Myocyte (in vitro differentiated cells): ENCODE data around the gene PPP1R37. TPM values are rescaled to one million over a fixed set of nuclear protein-coding genes. Genes with fewer than 3 reads are reported as not detected.

Source experiments
- DNase-seq: peaks from one replicate; pipeline ENCODE4 v3.0.0-alpha.2; 2012; ENCODE audit warnings: low read depth
- polyA plus RNA-seq: library from polyadenylated mRNA; unstranded; fragments of >200 nt; gene quantifications from one replicate; pipeline ENCODE4 v1.2.1, GENCODE V29; 2012; ENCODE audit warnings: missing spikeins
- total RNA-seq: library from RNA; depleted of rRNA; stranded (reverse); fragments of >200 nt; gene quantifications from 2 replicates; pipeline ENCODE4 v1.2.3, GENCODE V29; 2014

The PPP1R37 gene, protein sequence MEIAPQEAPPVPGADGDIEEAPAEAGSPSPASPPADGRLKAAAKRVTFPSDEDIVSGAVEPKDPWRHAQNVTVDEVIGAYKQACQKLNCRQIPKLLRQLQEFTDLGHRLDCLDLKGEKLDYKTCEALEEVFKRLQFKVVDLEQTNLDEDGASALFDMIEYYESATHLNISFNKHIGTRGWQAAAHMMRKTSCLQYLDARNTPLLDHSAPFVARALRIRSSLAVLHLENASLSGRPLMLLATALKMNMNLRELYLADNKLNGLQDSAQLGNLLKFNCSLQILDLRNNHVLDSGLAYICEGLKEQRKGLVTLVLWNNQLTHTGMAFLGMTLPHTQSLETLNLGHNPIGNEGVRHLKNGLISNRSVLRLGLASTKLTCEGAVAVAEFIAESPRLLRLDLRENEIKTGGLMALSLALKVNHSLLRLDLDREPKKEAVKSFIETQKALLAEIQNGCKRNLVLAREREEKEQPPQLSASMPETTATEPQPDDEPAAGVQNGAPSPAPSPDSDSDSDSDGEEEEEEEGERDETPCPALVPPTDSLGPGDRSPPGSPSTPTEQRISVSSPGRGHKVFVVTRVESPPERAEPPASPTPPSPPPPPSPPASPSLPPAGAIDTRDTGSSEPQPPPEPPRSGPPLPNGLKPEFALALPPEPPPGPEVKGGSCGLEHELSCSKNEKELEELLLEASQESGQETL
- 73.3 and 80.2 TPM in 2 replicates for total RNA-seq
- 31.6 TPM for polyA plus RNA-seq

GRCh38 chr19:45092747-45093678 is at the start of gene PPP1R37:
TSS of gene PPP1R37 (plus strand) at chr19:45093179. CDS start at chr19:45093326, 147 bp downstream.
- DNase-seq, result peak; percentile 99

DNA sequence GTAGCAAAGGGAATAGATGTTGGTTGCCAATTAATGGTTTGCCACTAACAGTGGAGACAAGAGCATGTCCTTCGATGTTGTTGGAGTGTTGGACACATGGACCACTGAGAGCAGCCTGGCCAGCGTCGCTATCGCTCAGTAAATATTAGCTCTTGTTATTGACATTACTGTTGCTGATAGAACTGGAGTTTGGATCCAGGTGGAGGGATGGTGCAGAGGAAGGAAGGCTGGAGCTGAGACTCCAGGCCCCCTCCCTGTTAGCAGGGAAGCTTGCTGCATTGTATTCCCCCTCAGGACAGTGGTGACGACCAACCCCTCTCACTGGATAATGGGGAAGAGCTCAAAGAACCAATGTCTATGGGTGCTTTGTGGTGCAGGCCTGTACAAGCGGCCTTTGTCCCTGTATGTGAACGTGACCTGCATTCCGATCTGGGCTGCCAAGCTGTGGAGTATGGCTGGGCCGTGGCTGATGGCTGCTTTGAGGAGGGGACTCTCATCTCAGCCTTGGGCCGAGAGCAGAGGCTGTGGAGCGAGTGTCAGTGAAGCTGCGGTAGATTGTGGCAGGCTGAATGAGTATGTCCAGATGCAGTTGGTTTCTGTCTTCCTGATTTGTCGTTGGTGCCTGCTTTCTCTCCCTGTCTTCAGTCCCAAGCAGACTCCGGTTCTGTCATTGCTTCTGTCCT is 47.2 kb upstream of the PPP1R37 start:
- DNase-seq, result no peak

GRCh38 chr19:45046355-45046754 is 46.6 kb upstream of the PPP1R37 start:
- no peak for DNase-seq

- no peak for DNase-seq
Measured at GRCh38 chr19:45047188-45047797, 45.7 kb upstream of the PPP1R37 start.

- no peak for DNase-seq
Measured at GRCh38 chr19:45049073-45049736, 43.8 kb upstream of the PPP1R37 start.

- peak; percentile 89 for DNase-seq
Measured at GRCh38 chr19:45050036-45050435, 42.9 kb upstream of the PPP1R37 start.

DNA sequence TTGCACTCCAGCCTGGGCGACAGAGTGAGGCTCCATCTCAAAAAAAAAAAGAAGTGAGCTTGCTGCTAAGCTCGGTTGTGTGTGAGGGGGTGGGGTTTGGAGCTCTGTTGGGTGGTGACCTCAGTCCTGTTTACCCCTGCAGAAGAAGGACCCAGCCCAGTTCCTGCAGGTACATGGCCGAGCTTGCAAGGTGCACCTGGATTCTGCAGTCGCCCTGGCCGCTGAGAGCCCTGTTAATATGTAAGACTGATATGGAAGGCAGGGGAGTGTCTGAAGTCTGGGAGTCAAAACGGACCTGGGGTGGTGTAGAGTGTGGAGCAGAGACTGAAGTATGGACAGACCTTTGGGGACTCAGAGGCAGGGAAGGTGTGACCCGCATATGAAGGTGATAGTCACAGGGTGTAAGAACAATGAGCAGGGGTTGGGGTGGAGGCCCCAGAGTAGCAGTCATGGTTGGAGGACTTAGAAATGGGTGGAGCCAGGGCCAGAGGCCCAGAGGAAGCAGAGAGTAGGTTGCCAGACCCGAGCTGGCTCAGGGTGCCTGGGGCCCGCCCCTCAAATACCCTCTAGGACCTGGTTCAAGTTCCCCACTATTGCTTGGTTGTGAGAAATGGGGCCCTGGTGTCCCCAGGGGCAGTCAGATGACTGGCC is 40.9 kb upstream of the PPP1R37 start:
- no peak for DNase-seq

- DNase-seq, result no peak
Measured at GRCh38 chr19:45056831-45057230, 36.1 kb upstream of the PPP1R37 start.

GRCh38 chr19:45057444-45057843 is 35.5 kb upstream of the PPP1R37 start:
- DNase-seq, result no peak

DNA sequence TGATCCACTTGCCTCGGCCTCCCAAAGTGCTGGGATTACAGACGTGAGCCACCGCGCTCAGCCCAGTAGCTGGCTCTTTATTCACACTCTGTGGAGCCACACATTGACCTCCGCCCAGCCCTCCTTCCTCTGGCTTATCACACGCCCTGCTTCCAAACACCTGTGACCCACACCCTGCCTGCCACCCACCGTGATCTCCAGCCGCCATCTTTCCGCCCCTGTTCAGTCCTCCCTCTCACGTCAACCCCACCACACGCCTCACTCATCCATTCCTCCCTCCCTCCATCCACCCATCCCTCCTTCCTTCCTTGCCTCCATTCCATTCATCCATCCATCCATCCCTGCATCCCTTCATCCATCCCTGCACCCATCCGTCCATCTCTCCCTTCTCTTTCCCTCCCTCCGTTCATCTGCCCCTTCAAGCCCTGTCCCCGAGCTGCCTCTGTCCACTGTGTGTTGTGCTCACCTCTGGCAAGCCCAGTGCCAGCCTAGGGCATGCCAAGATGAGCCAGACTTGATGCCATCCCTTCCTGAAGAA is 34.3 kb upstream of the PPP1R37 start:
- no peak for DNase-seq

GRCh38 chr19:45059258-45059965 is 33.6 kb upstream of the PPP1R37 start:
- peak; percentile 73 for DNase-seq

GRCh38 chr19:45061965-45062364 is 31.0 kb upstream of the PPP1R37 start:
- no peak for DNase-seq

- no peak for DNase-seq
Measured at GRCh38 chr19:45063851-45064801, 28.9 kb upstream of the PPP1R37 start.

- DNase-seq, result no peak
Measured at GRCh38 chr19:45066921-45067661, 25.9 kb upstream of the PPP1R37 start.

GRCh38 chr19:45068041-45068440 is 24.9 kb upstream of the PPP1R37 start:
- no peak for DNase-seq

- DNase-seq, result no peak
Measured at GRCh38 chr19:45069056-45069455, 23.9 kb upstream of the PPP1R37 start.

- no peak for DNase-seq
Measured at GRCh38 chr19:45070214-45070613, 22.8 kb upstream of the PPP1R37 start.
